MM.1S (cell line): ENCODE data around the gene LRMDA.

ENCODE experiments used
- DNase-seq: peaks from one replicate; pipeline ENCODE4 v3.0.0-alpha.2; 2015
- H2AFZ ChIP-seq: fragments of 300-600 bp; sonication (generic); 2 replicates; pipeline ENCODE4 v1.6.0; 2016; ENCODE audit warnings: antibody characterized with exemption, low read length
- H3F3A ChIP-seq: fragments of 300-600 bp; sonication (generic); 2 replicates; pipeline ENCODE4 v1.6.1; 2016; ENCODE audit warnings: mild to moderate bottlenecking, antibody characterized with exemption, low read length, moderate library complexity, mixed read lengths; ENCODE audit not compliant: insufficient read depth
- H3K27ac ChIP-seq: fragments of 300-600 bp; sonication (generic); 2 replicates; pipeline ENCODE4 v1.5.1; 2016; ENCODE audit warnings: mild to moderate bottlenecking, low read length
- H3K27me3 ChIP-seq: fragments of 300-600 bp; sonication (generic); replicated peaks from 2 replicates; pipeline ENCODE4 v1.6.0; 2016; ENCODE audit warnings: low read length; ENCODE audit not compliant: insufficient read depth
- H3K36me3 ChIP-seq: fragments of 300-600 bp; sonication (generic); replicated peaks from 2 replicates; pipeline ENCODE4 v1.6.1; 2016; ENCODE audit warnings: mild to moderate bottlenecking, low read length, mixed read lengths; ENCODE audit not compliant: insufficient read depth
- H3K4me1 ChIP-seq: fragments of 300-600 bp; sonication (generic); 2 replicates; pipeline ENCODE4 v1.6.1; 2016; ENCODE audit warnings: low read length, mixed read lengths
- H3K4me2 ChIP-seq: fragments of 300-600 bp; sonication (generic); 2 replicates; pipeline ENCODE4 v1.6.0; 2016; ENCODE audit warnings: low read depth, low read length
- H3K4me3 ChIP-seq: fragments of 300-600 bp; sonication (generic); 2 replicates; pipeline ENCODE4 v1.5.1; 2016; ENCODE audit warnings: low read length, mixed read lengths
- H3K79me2 ChIP-seq: fragments of 300-600 bp; sonication (generic); 2 replicates; pipeline ENCODE4 v1.6.1; 2016; ENCODE audit warnings: mixed run types, low read length, mixed read lengths
- H3K9ac ChIP-seq: fragments of 300-600 bp; sonication (generic); 2 replicates; pipeline ENCODE4 v1.6.1; 2016; ENCODE audit warnings: low read length, mixed read lengths
- H3K9me2 ChIP-seq: fragments of 300-600 bp; sonication (generic); replicated peaks from 2 replicates; pipeline ENCODE4 v1.6.1; 2016; ENCODE audit warnings: mild to moderate bottlenecking, low read length, mixed read lengths; ENCODE audit not compliant: insufficient read depth
- H3K9me3 ChIP-seq: fragments of 300-600 bp; sonication (generic); replicated peaks from 2 replicates; pipeline ENCODE4 v1.6.1; 2016; ENCODE audit warnings: mild to moderate bottlenecking, low read length, mixed read lengths; ENCODE audit not compliant: insufficient read depth
- H4K20me1 ChIP-seq: fragments of 300-600 bp; sonication (generic); 2 replicates; pipeline ENCODE4 v1.6.1; 2016; ENCODE audit warnings: mild to moderate bottlenecking, low read length, moderate library complexity, mixed read lengths; ENCODE audit not compliant: insufficient read depth
- CTCF ChIP-seq: fragments of 300-600 bp; sonication (generic); IDR thresholded peaks from 2 replicates; pipeline ENCODE4 v1.5.1; 2016; ENCODE audit warnings: antibody characterized with exemption, low read length, mixed read lengths
- EZH2 ChIP-seq: fragments of 300-600 bp; sonication (generic); optimal IDR thresholded peaks from 2 replicates; pipeline ENCODE3; 2017; ENCODE audit warnings: low read depth, mild to moderate bottlenecking, antibody characterized with exemption, low read length, mixed read lengths
- EZH2phosphoT487 ChIP-seq: fragments of 300-600 bp; sonication (generic); IDR thresholded peaks from 2 replicates; pipeline ENCODE4 v1.6.1; 2018; ENCODE audit warnings: antibody characterized with exemption, low read length

Gene LRMDA

GRCh38 chr10:75954486-75954885 is 523.1 kb downstream of the LRMDA start:
- H3F3A ChIP-seq = no peaks in the 10 kb centered on the region
- H4K20me1 ChIP-seq = no peaks in the 10 kb centered on the region
- H3K9ac ChIP-seq = no peak overlapping the region
- H3K27ac ChIP-seq = no peak overlapping the region
- no peak overlapping the region for H2AFZ ChIP-seq
- H3K4me2 ChIP-seq = no peak overlapping the region
- TF ChIP-seq EZH2phosphoT487 = no peak
- TF ChIP-seq EZH2 = no peak
- TF ChIP-seq CTCF = no peak
- no peaks in the 10 kb centered on the region for H3K9me3 ChIP-seq
- no peak for DNase-seq
- no peaks in the 10 kb centered on the region for H3K4me1 ChIP-seq
- no peaks in the 10 kb centered on the region for H3K9me2 ChIP-seq
- no peaks in the 10 kb centered on the region for H3K27me3 ChIP-seq
- no peak overlapping the region for H3K4me3 ChIP-seq
- H3K36me3 ChIP-seq = no peaks in the 10 kb centered on the region
- H3K79me2 ChIP-seq = no peaks in the 10 kb centered on the region

GRCh38 chr10:75955973-75956502 is 524.6 kb downstream of the LRMDA start:
- Histone ChIP-seq H3K79me2 (no peaks in the 10 kb centered on the region), H3K27ac (no peak overlapping the region), H3K9me3 (no peaks in the 10 kb centered on the region), H3K4me1 (no peaks in the 10 kb centered on the region), H3F3A (no peaks in the 10 kb centered on the region), H4K20me1 (no peaks in the 10 kb centered on the region), H3K4me3 (no peak overlapping the region), H3K27me3 (no peaks in the 10 kb centered on the region), H3K4me2 (no peak overlapping the region), H3K9me2 (no peaks in the 10 kb centered on the region), H3K36me3 (no peaks in the 10 kb centered on the region), H3K9ac (no peak overlapping the region), H2AFZ (0 out of 2 replicates have a peak overlapping the region, but pooled peaks have one; percentile 6)
- no peak for DNase-seq
- TF ChIP-seq EZH2 = no peak
- TF ChIP-seq CTCF = no peak
- no peak for TF ChIP-seq EZH2phosphoT487

- H3K9me2 ChIP-seq = no peaks in the 10 kb centered on the region
- no peaks in the 10 kb centered on the region for H3F3A ChIP-seq
- H3K4me3 ChIP-seq = no peak overlapping the region
- no peaks in the 10 kb centered on the region for H3K36me3 ChIP-seq
- TF ChIP-seq EZH2 = no peak
- TF ChIP-seq CTCF = no peak
- TF ChIP-seq EZH2phosphoT487 = no peak
- 0 out of 2 replicates have a peak overlapping the region, but pooled peaks have one; percentile 6 for H2AFZ ChIP-seq
- H4K20me1 ChIP-seq = no peaks in the 10 kb centered on the region
- no peaks in the 10 kb centered on the region for H3K79me2 ChIP-seq
- DNase-seq = no peak
- no peaks in the 10 kb centered on the region for H3K9me3 ChIP-seq
- H3K4me2 ChIP-seq = no peak overlapping the region
- no peaks in the 10 kb centered on the region for H3K27me3 ChIP-seq
- no peak overlapping the region for H3K27ac ChIP-seq
- H3K4me1 ChIP-seq = no peaks in the 10 kb centered on the region
- no peak overlapping the region for H3K9ac ChIP-seq
Observed at GRCh38 chr10:75956624-75957023, 525.2 kb downstream of the LRMDA start.
